HFF-Myc (cell line): Measurements from ENCODE around the gene EPB41L2.
"Not testable (repeated sequence)": the region's sequence is repeated elsewhere in the genome, so short reads cannot be mapped to it uniquely, and the experiment has no call there.

Experiments used
- DNase-seq: peaks from one replicate; pipeline ENCODE4 v3.0.0-alpha.2; 2011; ENCODE audit warnings: low read depth; ENCODE audit errors: extremely low read depth
- H3K4me3 ChIP-seq: replicated peaks from 2 replicates; pipeline ENCODE4 v1.5.1; 2011; ENCODE audit warnings: low read depth, mild to moderate bottlenecking, control low read depth, low read length
- TF ChIP-seq, protein P1 (sequence below): IDR thresholded peaks from 2 replicates; pipeline ENCODE4 v1.5.1; 2012; ENCODE audit warnings: mild to moderate bottlenecking, low read depth, low read length, control low read depth; ENCODE audit errors: missing control alignments

EPB41L2 gene

DNA sequence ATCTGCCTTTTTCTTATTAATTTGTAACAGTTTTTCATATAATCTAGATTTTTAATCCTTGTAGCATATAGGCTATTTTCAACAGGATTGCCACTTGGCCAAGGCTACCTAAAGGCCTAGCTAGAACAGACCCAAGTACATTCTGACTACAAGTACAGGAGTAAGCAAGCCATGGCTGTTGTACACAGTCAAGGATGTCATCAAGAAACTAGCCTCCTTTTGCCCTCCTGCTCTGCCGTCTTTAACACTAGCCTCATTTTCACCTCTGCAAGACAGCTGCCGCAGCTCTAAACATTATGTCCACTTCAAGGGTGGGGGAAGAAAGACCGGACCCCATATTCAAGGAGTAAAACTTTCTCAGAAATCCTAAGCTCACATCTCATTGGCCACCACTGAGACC lies 45.1 kb downstream of the EPB41L2 start:
- no peak overlapping the region for H3K4me3 ChIP-seq
- no peak for DNase-seq
- TF ChIP-seq, protein P1, sequence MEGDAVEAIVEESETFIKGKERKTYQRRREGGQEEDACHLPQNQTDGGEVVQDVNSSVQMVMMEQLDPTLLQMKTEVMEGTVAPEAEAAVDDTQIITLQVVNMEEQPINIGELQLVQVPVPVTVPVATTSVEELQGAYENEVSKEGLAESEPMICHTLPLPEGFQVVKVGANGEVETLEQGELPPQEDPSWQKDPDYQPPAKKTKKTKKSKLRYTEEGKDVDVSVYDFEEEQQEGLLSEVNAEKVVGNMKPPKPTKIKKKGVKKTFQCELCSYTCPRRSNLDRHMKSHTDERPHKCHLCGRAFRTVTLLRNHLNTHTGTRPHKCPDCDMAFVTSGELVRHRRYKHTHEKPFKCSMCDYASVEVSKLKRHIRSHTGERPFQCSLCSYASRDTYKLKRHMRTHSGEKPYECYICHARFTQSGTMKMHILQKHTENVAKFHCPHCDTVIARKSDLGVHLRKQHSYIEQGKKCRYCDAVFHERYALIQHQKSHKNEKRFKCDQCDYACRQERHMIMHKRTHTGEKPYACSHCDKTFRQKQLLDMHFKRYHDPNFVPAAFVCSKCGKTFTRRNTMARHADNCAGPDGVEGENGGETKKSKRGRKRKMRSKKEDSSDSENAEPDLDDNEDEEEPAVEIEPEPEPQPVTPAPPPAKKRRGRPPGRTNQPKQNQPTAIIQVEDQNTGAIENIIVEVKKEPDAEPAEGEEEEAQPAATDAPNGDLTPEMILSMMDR = no peak

DNA sequence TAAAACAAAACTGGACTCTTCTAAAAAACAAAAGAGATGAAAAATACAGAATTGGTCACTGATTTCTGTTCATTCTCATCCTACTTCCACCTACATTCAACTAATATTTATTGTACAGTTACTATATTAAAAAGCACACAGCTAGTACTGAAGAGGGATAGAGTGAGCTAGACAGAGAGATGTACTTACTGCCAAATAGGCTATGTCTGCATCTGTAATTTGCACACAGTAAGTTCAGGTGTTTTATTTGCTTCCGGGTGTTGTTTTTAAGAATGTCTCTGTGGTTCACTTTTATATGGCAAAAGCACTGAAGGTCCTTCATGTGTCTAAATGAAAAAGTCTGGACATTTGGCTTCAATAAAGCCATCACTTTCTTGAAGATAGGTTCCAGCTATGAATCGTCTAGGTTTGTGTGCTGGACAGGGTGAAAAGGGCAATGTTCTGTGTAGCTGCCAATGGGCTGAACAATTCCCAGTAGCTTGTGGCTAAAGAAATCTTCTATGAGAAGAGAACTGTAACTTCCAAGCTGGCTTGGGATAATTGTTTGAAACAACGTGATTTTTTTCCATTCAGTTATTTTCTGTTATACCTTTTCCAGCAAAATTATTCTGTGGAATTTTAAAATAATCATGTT lies 47.3 kb downstream of the EPB41L2 start:
- no peak overlapping the region for H3K4me3 ChIP-seq
- TF ChIP-seq, protein P1 = no peak
- peak; percentile 37 for DNase-seq

DNA sequence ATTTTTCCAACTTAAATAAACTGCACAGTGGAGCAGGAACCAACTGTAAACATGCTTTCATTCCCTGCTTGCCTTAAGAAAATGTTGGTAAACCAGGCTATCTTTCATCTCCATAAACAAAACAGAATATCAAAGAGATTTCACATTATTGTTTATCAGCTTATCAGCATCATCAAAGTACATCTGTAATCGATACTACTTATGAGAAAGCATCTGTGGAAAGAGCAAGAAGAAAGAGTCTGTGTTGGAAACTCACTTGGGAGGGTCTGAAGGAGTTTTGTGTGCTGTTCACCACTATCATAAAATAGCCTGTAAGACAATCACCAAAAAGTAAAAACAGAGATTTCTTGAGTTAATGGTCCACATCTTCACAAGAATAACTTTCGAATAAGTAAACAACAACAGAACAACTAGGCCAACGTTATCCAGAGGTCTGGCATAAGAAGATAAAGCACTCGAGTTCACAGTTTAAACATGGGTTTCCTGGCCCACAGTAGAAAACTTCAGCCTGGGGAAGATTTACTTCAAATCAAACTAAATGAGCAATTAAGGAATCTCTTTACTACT lies 47.9 kb downstream of the EPB41L2 start:
- TF ChIP-seq, protein P1 = no peak
- no peak overlapping the region for H3K4me3 ChIP-seq
- no peak for DNase-seq

DNA sequence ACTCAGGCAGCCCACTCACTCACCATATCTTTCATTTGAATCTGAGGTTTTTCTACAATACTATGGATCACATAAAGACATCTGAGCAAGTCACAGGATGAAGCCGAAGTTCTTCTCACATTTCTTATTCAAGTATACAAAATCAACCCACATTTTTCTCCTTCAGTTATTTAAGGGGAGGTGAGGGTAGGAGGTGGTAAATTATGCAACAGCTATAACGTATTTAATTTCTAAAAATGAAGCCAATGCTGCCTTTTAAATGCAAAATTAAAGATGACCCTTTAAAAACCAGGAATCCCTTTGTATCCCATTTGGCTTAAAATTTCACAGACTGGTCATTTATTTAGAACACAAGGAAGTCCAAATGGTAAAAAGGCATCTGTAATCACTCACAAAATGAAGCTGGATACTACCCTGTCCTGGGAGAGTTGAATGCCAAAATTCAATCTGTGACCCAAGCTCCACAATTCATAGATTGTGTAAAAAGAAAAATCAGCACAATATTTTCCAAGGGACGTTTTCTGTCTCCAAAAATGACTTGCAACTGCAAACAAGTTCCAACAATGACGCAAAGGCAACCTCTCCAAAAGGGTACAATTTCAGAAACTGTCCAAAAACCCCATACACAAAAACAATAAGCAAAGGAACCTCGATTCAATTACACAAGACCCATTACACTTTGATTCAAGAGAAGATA lies 48.8 kb downstream of the EPB41L2 start:
- TF ChIP-seq, protein P1 = no peak
- no peak overlapping the region for H3K4me3 ChIP-seq
- no peak for DNase-seq

DNA sequence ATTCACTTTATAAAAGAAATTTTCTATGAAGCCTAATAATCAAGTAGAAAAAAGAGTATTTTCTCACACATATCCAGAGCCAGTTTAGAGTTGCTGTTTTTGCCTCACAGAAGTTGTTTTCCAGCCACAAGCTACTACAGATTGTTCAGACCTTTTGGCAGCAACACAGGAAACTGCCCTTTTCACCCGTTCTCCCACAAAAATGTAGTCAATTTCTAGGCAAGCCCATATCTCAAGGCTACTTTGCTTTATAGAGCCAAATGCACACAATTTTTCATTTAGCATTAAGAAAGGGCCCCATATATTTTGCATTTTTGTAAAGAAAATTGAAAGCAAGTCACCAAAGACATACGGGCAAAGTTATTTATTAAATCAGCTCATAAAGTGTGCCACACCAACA lies 49.5 kb downstream of the EPB41L2 start:
- no peak overlapping the region for H3K4me3 ChIP-seq
- TF ChIP-seq, protein P1 = no peak
- DNase-seq = peak; percentile 75

DNA sequence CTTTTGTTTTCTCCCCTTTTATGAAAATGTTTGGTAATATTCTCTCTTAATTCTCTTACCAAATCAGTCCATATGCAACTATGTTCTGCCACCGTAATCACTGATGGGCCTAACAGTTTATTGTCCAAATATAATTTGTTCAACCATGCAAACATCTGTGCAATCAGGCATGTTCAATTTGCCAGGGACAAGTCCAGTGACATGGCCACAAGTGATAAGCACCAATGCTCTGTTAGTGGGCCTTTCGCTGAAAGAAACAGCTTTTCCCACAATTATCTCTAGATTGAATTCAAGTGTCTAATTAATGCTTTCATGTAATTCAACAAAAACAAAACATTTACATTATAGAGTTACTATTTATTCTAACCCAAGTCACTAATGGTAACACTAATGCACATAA lies 53.3 kb downstream of the EPB41L2 start:
- no peak overlapping the region for H3K4me3 ChIP-seq
- TF ChIP-seq, protein P1 = no peak
- DNase-seq = no peak

DNA sequence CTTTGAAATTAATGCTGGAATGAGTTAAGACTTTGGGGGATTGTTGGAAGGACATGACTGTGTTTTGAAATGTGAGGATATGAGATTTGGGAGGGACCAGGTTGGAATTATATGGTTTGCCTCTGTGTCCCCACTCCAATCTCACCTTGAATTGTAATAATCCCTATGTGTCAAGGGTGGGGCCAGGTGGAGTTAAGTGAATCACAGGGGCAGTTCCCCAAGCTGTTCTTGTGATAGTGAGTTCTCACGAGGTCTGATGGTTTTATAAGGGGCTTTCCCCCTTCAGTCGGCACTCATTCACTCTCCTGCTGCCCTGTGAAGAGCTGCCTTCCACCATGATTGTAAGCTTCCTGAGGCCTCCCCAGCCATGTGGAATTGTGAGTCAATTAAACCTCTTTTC lies 54.1 kb downstream of the EPB41L2 start:
- not testable (repeated sequence) for DNase-seq, H3K4me3 ChIP-seq

DNA sequence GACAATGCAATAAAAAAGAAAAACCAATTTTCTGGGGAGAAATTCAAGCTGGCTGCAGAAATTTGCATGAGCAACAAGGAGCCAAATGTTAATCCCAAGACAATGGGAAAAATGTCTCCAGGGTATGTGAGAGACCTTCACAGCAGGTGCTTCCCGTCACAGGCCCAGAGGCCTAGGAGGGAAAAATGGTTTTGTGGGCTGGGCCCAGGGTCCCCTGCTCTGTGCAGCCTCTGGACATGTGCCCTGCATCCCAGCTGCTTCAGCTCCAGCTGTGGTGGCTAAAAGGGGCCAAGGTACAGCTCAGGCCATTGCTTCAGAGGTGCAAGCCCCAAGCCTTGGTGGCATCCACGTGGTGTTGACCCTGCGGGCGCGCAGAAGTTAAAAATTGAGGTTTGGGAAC lies 55.1 kb downstream of the EPB41L2 start:
- H3K4me3 ChIP-seq, DNase-seq: not testable (repeated sequence)
